Fibroblast of lung (primary cell): ENCODE results near the gene PLXNB1. TPM values are rescaled to one million over a fixed set of nuclear protein-coding genes. Genes with fewer than 3 reads are reported as not detected.
A peak's percentile ranks its signal among the peaks of the same experiment; 100 is the strongest.

Experiments used
- DNase-seq, 2 donors: peaks; one replicate each; pipeline versions ENCODE4 v3.0.0 to v3.0.0-alpha.2; 2010; ENCODE audit warnings: low read depth in 2 of 2
- H2AFZ ChIP-seq: 2 replicates; pipeline ENCODE4 v1.5.1; 2012; ENCODE audit warnings: low read length, control low read depth, inconsistent platforms
- H3K27ac ChIP-seq: 2 replicates; pipeline ENCODE4 v1.5.1; 2011; ENCODE audit warnings: low read length, control low read depth; ENCODE audit not compliant: insufficient read depth
- H3K27me3 ChIP-seq: 2 replicates; pipeline ENCODE4 v1.5.1; 2011; ENCODE audit warnings: mild to moderate bottlenecking, low read length; ENCODE audit not compliant: control insufficient read depth, insufficient read depth
- H3K36me3 ChIP-seq: 2 replicates; pipeline ENCODE4 v1.5.1; 2011; ENCODE audit warnings: low read length; ENCODE audit not compliant: control insufficient read depth, insufficient read depth
- H3K4me1 ChIP-seq: 2 replicates; pipeline ENCODE4 v1.5.1; 2011; ENCODE audit warnings: low read length; ENCODE audit not compliant: control insufficient read depth, insufficient read depth; ENCODE audit errors: extremely low read depth
- H3K4me2 ChIP-seq: 2 replicates; pipeline ENCODE4 v1.5.1; 2011; ENCODE audit warnings: low read length, control low read depth; ENCODE audit not compliant: insufficient read depth; ENCODE audit errors: extremely low read depth
- H3K4me3 ChIP-seq, 4 experiments: fragments of 200-600 bp in 1 of 4; sonication (generic) in 1 of 4; replicated peaks in 1 of 4; 2 replicates each; pipeline ENCODE4 v1.5.1; 2011 to 2016; ENCODE audit warnings: low read length in 4 of 4, low read depth in 3 of 4, mild to moderate bottlenecking in 3 of 4, control low read depth in 2 of 4, inconsistent platforms in 1 of 4, mixed read lengths in 1 of 4; ENCODE audit not compliant: insufficient read depth in 1 of 4; ENCODE audit errors: control extremely low read depth in 1 of 4
- H3K79me2 ChIP-seq: 2 replicates; pipeline ENCODE4 v1.5.1; 2012; ENCODE audit warnings: mild to moderate bottlenecking, low read length, inconsistent platforms; ENCODE audit not compliant: control insufficient read depth, insufficient read depth
- H3K9ac ChIP-seq: 2 replicates; pipeline ENCODE4 v1.5.1; 2011; ENCODE audit warnings: mild to moderate bottlenecking, low read length, control low read depth; ENCODE audit not compliant: insufficient read depth
- H3K9me3 ChIP-seq: 2 replicates; pipeline ENCODE4 v1.5.1; 2012; ENCODE audit warnings: low read depth, low read length; ENCODE audit not compliant: control insufficient read depth, insufficient read depth
- H4K20me1 ChIP-seq: 2 replicates; pipeline ENCODE4 v1.5.1; 2011; ENCODE audit warnings: low read length; ENCODE audit not compliant: control insufficient read depth, insufficient read depth; ENCODE audit errors: extremely low read depth
- CTCF ChIP-seq, 2 donors: IDR thresholded peaks in 1 of 2; conservative IDR thresholded peaks in 1 of 2; 1 replicate in 1 of 2; 2 replicates in 1 of 2; pipeline ENCODE4 v1.5.1; 2011 to 2012; ENCODE audit warnings: low read length in 2 of 2, control low read depth in 1 of 2, inconsistent platforms in 1 of 2, low read depth in 1 of 2, mild to moderate bottlenecking in 1 of 2
- EZH2 ChIP-seq: IDR thresholded peaks from 2 replicates; pipeline ENCODE4 v1.5.1; 2012; ENCODE audit warnings: low read length, control low read depth, mild to moderate bottlenecking; ENCODE audit errors: missing control alignments
- polyA plus RNA-seq, 2 donors: library from polyadenylated mRNA; depleted of rRNA in 1 of 2; stranded (reverse) in 1 of 2; unstranded in 1 of 2; fragments of >200 nt; gene quantifications; 2 replicates each; pipeline ENCODE4 v1.2.1, GENCODE V29; 2011 to 2012; ENCODE audit warnings: missing spikeins in 1 of 2
- total RNA-seq: library from RNA; depleted of rRNA; stranded (reverse); fragments of >200 nt; gene quantifications from 2 replicates; pipeline ENCODE4 v1.2.1, GENCODE V29; 2014

PLXNB1 gene
- total and polyA plus RNA-seq, 2 donors (not counting 1 experiment from before 2014, with no cell fraction given) = 12.8 to 44.6 TPM

DNA sequence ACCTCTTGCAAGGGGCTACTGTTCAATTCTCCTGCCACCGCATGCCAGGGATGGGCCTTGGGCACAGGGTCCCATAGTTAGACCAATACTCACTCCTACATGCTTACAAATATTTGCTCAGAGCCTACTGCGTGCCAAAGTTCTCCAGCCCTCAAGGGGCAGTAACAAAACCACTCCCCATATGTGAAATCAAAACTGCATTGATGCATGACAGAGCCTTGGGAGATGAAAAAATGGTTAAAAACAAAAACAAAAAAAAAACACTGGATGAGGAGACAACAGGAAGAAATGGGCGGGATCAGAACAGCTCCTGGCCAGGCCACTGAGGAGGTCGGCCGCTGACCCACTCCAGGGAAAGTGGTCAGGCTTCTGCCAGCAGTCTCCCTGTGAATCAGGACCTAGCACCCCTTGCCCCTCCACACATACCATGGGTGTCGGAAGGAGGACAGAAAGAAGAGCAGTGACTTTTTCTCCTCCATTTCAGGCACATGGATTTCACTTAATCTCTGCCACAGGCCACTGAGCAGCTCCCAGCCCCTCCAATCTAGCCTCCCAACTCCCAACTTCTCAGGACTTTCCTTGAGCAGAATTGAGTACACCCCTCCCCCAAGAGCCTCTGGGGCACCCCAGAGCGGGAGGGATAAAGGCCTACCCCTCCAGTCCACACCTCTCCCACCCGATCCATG is 2.8 kb downstream of the PLXNB1 start:
- H3K4me2 ChIP-seq = peak overlapping the region; percentile 79
- H3K4me1 ChIP-seq = peaks cover 16% of the 10 kb centered on the region
- TF ChIP-seq CTCF (conservative IDR thresholded peaks at IDR 0.05 in 1 of 2, IDR thresholded peaks at IDR 0.05 in 1 of 2; ENCODE audit: low read depth in 1 of 2, low read length in 2 of 2) (no peak), EZH2 (no peak)
- no peaks in the 10 kb centered on the region for H3K9me3 ChIP-seq
- H3K4me3 ChIP-seq = peak overlapping the region in 3 of 4 experiments; percentile 1 to 69 (median 14)
- no peak overlapping the region for H3K9ac ChIP-seq
- no peaks in the 10 kb centered on the region for H4K20me1 ChIP-seq
- no peaks in the 10 kb centered on the region for H3K27me3 ChIP-seq
- no peak overlapping the region for H3K27ac ChIP-seq
- H3K79me2 ChIP-seq = no peaks in the 10 kb centered on the region
- H3K36me3 ChIP-seq = no peaks in the 10 kb centered on the region
- peak in 1 of 2 donors; percentile 13 for DNase-seq
- H2AFZ ChIP-seq = no peak overlapping the region

DNA sequence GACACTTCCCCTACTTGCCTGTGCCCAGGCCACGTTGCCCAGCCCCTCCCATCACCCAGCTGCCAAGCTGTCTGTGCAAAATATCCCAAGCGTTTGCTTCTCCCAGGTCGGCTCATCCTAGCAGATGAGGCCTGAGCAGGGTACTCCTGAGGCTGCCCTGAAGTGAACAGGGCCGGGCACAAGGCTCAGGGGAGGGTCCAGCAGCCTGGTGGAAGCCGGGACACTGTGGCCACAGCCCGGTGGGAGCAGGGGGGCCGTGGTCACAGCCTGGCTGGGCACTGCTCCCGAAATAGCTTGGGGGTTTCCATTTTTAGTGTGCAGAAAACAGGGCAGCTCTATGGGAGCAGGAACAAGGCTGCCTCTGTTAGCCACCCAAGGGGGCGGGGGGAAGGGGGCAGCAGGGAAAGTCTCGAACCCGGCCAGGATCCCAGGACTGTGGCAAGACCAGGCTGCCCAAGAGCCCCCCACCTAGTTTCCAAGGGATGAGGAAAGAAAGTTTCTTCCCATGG is 3.4 kb downstream of the PLXNB1 start:
- TF ChIP-seq EZH2 (no peak), CTCF (conservative IDR thresholded peaks at IDR 0.05 in 1 of 2, IDR thresholded peaks at IDR 0.05 in 1 of 2; ENCODE audit: low read depth in 1 of 2, low read length in 2 of 2) (no peak)
- no peaks in the 10 kb centered on the region for H3K9me3 ChIP-seq
- H3K4me1 ChIP-seq = peaks cover 16% of the 10 kb centered on the region
- H3K36me3 ChIP-seq = no peaks in the 10 kb centered on the region
- DNase-seq = no peak
- peak overlapping the region in 1 of 4 experiments; percentile 69 for H3K4me3 ChIP-seq
- no peak overlapping the region for H3K27ac ChIP-seq
- no peak overlapping the region for H3K9ac ChIP-seq
- no peaks in the 10 kb centered on the region for H3K79me2 ChIP-seq
- peak overlapping the region; percentile 44 for H3K4me2 ChIP-seq
- H4K20me1 ChIP-seq = no peaks in the 10 kb centered on the region
- no peak overlapping the region for H2AFZ ChIP-seq
- H3K27me3 ChIP-seq = no peaks in the 10 kb centered on the region

DNA sequence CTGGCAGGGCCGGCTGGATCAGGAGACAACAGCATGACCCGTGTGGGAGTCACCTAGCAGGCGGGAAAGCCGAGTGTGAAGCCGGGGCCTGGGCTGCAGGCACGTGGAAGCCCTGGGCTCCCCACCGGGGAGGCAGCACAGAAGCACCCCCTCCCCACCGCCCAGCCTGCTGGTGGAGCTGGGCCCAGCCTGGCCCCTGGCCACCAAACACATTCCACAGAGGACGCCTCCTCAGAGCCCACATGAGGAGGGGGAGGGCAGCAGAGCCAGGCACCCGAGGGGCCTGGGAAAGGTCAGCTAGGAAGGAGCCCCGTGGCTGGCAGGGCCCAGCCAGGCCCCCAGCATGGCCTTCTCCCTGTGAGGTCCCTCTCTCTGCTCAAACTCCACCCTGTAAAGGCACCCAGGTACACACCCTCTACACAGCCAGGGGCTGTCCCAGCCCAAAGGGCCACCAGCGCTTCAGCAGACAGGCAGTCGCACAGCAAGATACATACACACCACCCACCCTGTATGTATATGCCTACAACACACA is 4.5 kb downstream of the PLXNB1 start:
- Histone ChIP-seq H3K27ac (no peak overlapping the region), H3K27me3 (no peaks in the 10 kb centered on the region), H2AFZ (no peak overlapping the region), H3K79me2 (no peaks in the 10 kb centered on the region), H3K36me3 (no peaks in the 10 kb centered on the region), H3K4me1 (peaks cover 16% of the 10 kb centered on the region), H3K9me3 (no peaks in the 10 kb centered on the region), H3K4me3 (no peak overlapping the region), H4K20me1 (no peaks in the 10 kb centered on the region), H3K4me2 (no peak overlapping the region), H3K9ac (no peak overlapping the region)
- no peak for TF ChIP-seq CTCF (conservative IDR thresholded peaks at IDR 0.05 in 1 of 2, IDR thresholded peaks at IDR 0.05 in 1 of 2; ENCODE audit: low read depth in 1 of 2, low read length in 2 of 2)
- TF ChIP-seq EZH2 = no peak
- DNase-seq = peak; percentile 29 to 35
